ENCODE data around the gene SLCO3A1. TPM values are rescaled to one million over a fixed set of nuclear protein-coding genes. Genes with fewer than 3 reads are reported as not detected.

Gene SLCO3A1
- total and polyA plus RNA-seq, 9 donors = 1.7 to 8.6 (median 4.5) TPM

DNA sequence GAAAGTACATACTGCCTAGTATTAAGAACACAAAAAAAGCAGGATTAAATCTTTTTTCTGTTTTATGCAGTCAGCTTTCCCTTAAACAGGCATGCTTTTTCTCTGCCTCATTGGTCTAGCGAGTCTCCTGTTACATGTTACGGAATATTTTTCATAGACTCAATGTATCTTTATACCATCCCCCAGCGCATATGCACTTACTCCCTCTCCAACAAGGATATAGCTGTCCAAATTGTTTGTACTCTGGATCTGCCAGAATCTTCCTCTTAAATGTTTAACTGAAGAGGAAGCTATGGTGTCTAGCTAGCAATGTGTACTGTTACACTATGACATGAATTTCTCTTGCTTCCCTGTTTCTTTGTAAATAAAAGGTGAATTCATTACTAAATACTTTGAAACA lies 9.2 kb upstream of the SLCO3A1 start:
- H3K27me3 ChIP-seq (ENCODE audit: control insufficient read depth, insufficient read depth, low read length) = peaks cover 6% of the 10 kb centered on the region
- peak; percentile 79 for DNase-seq
- 69% methylated on average over 2 of the region's 3 CpGs for WGBS (ENCODE audit: insufficient coverage)
- H3K27ac ChIP-seq (ENCODE audit: low read length) = no peak overlapping the region
- H3K4me1 ChIP-seq (ENCODE audit: control insufficient read depth, insufficient read depth, low read length) = no peaks in the 10 kb centered on the region
- peaks cover 2% of the 10 kb centered on the region for H3K9me3 ChIP-seq (replicated peaks; ENCODE audit: control insufficient read depth, low read depth, low read length)
- no peak overlapping the region for H3K4me3 ChIP-seq (ENCODE audit: low read length)
- no peaks in the 10 kb centered on the region for H3K36me3 ChIP-seq (ENCODE audit: control insufficient read depth, insufficient read depth, low read length)

DNA sequence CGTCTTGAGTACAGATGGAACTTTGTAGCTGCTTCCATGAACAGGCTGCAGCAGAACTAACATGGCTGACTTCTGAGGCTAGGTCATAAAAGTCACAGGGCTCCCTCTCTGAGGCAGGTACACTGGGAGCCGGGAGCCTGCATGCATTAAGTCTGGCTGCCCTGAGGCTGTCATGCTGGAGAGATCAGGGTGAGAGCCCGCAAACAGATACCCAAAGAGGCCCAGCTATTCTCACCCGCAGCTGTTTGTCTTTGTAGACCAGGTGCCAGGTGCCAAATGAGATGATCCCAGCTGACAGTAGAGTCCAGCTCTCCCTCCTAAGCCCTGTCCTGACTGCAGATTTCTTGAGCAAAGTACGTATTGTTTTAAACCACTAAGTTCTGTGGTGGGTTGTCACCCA lies 8.6 kb upstream of the SLCO3A1 start:
- no peaks in the 10 kb centered on the region for H3K4me1 ChIP-seq (ENCODE audit: control insufficient read depth, insufficient read depth, low read length)
- H3K27ac ChIP-seq (ENCODE audit: low read length) = no peak overlapping the region
- DNase-seq = no peak
- peaks cover 2% of the 10 kb centered on the region for H3K9me3 ChIP-seq (replicated peaks; ENCODE audit: control insufficient read depth, low read depth, low read length)
- no peak overlapping the region for H3K4me3 ChIP-seq (ENCODE audit: low read length)
- H3K27me3 ChIP-seq (ENCODE audit: control insufficient read depth, insufficient read depth, low read length) = peaks cover 6% of the 10 kb centered on the region
- 75% methylated on average over 3 of the region's 5 CpGs for WGBS (ENCODE audit: insufficient coverage)
- no peaks in the 10 kb centered on the region for H3K36me3 ChIP-seq (ENCODE audit: control insufficient read depth, insufficient read depth, low read length)

DNA sequence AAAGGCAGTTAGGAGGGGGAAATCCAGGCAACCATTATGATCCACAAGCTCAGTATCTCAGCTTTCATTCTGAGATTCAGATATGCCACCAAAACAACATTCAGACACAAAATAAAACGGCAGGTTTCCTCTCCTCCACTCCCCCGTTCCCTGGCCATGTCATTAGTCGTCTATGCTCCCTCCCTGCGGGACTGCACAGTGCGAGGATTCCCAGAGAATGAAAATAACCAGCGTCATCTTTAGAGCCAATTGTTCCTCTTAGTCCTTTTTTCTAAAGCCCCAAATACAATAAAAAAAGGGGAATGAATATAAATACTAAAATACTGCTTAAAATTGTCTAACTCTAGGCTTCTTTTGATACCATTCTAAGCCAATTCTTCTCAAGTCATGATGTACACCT lies 7.8 kb upstream of the SLCO3A1 start:
- no peak overlapping the region for H3K27ac ChIP-seq (ENCODE audit: low read length)
- peak; percentile 14 for DNase-seq
- WGBS (ENCODE audit: insufficient coverage) = 20% methylated on average over 1 of the region's 6 CpGs
- H3K9me3 ChIP-seq (replicated peaks; ENCODE audit: control insufficient read depth, low read depth, low read length) = peaks cover 2% of the 10 kb centered on the region
- no peaks in the 10 kb centered on the region for H3K4me1 ChIP-seq (ENCODE audit: control insufficient read depth, insufficient read depth, low read length)
- peaks cover 6% of the 10 kb centered on the region for H3K27me3 ChIP-seq (ENCODE audit: control insufficient read depth, insufficient read depth, low read length)
- H3K36me3 ChIP-seq (ENCODE audit: control insufficient read depth, insufficient read depth, low read length) = no peaks in the 10 kb centered on the region
- H3K4me3 ChIP-seq (ENCODE audit: low read length) = no peak overlapping the region

DNA sequence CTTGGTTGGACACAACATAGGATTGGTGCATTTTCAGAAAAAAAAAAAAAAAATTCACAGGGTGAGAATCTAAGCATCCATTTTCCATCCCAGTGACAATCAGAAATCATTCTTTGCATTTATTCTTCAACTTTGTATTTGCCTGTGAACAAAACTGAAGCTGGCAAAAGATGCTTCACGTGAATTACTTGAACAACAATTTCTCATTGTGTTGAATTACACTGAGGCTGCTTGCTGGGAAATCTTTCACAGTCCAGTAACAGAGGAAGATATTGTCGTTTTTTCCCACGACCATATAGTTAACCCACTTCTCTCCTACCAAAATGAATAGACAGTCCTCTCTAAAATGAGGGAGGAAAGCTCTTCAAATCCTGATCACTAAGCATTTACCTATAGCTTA lies 4.3 kb upstream of the SLCO3A1 start:
- no CpG with 5 or more reads among the region's 3 CpGs for WGBS (ENCODE audit: insufficient coverage)
- Histone ChIP-seq H3K9me3 (replicated peaks; ENCODE audit: control insufficient read depth, low read depth, low read length) (no peaks in the 10 kb centered on the region), H3K4me3 (ENCODE audit: low read length) (no peak overlapping the region), H3K27ac (ENCODE audit: low read length) (no peak overlapping the region), H3K27me3 (ENCODE audit: control insufficient read depth, insufficient read depth, low read length) (peaks cover 17% of the 10 kb centered on the region), H3K36me3 (ENCODE audit: control insufficient read depth, insufficient read depth, low read length) (no peaks in the 10 kb centered on the region), H3K4me1 (ENCODE audit: control insufficient read depth, insufficient read depth, low read length) (peaks cover 12% of the 10 kb centered on the region)
- DNase-seq = no peak

DNA sequence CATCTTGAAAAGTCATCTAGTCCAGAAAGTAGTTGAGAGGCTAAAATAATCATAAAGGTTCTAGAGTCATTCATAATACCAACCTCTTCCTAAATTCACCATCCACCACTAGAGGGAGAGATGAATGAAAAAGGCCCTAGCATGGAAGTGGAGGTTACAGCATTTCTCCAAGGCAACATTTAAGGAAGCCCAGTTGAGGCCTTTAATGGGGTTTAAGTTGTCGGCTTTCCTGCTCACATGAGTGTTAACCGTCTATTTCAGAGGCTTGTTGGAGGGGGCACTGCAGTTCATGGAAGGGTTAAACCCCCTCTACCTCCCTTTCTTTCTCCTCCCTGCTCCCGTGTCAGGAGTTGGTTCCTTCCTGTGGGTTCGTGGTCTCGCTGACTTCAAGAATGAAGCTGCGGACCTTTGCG lies 3.8 kb upstream of the SLCO3A1 start:
- no peaks in the 10 kb centered on the region for H3K36me3 ChIP-seq (ENCODE audit: control insufficient read depth, insufficient read depth, low read length)
- peaks cover 23% of the 10 kb centered on the region for H3K27me3 ChIP-seq (ENCODE audit: control insufficient read depth, insufficient read depth, low read length)
- H3K9me3 ChIP-seq (replicated peaks; ENCODE audit: control insufficient read depth, low read depth, low read length) = no peaks in the 10 kb centered on the region
- no peak overlapping the region for H3K27ac ChIP-seq (ENCODE audit: low read length)
- no peak overlapping the region for H3K4me3 ChIP-seq (ENCODE audit: low read length)
- WGBS (ENCODE audit: insufficient coverage) = no CpG with 5 or more reads among the region's 7 CpGs
- DNase-seq = peak; percentile 66
- H3K4me1 ChIP-seq (ENCODE audit: control insufficient read depth, insufficient read depth, low read length) = peaks cover 15% of the 10 kb centered on the region

DNA sequence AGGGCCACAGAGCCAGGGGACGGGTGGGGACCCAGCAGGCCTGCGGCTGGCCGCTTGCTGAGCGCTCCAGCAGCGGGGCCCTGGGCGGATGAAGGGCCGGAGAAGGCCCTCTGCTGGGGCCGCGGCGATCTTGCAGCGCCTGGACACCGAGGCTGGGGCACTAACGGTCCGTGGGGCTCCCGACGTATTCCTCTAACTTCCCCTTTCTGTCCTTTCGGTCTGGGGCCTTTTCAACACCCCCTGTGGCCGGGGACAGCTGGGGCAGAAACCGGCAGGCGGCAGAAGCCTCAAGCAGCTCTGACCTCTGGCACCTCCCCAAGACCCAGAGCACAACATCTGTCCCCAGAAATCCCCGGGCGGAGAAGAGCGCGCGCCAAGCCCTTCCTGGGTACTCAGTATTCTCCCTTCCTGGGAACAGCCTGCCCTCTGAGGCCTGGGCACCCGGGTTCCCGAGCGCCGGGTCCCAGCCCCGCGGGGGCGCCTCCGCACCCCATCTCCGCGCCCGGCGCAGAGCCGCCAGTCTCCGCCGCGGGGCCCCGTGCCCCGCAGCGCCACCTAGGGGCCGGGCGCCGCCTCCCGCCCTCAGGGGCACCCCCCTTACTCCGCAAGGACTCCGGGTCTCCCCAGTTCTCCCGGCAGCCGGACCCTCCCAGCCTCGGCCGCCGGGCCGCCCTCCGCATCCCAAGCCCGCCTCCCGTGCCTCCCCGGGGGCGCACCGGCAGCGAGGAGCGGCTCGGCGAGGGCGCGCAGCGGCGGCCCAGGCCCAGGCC lies 582 bp upstream of the SLCO3A1 start:
- H3K4me3 ChIP-seq (ENCODE audit: low read length) = peak overlapping the region; percentile 63
- H3K27ac ChIP-seq (ENCODE audit: low read length) = peak overlapping the region; percentile 81
- H3K36me3 ChIP-seq (ENCODE audit: control insufficient read depth, insufficient read depth, low read length) = no peaks in the 10 kb centered on the region
- H3K9me3 ChIP-seq (replicated peaks; ENCODE audit: control insufficient read depth, low read depth, low read length) = no peaks in the 10 kb centered on the region
- peak; percentile 85 for DNase-seq
- H3K4me1 ChIP-seq (ENCODE audit: control insufficient read depth, insufficient read depth, low read length) = peaks cover 25% of the 10 kb centered on the region
- WGBS (ENCODE audit: insufficient coverage) = under 1% methylated on average over 70 of the region's 70 CpGs
- peaks cover 29% of the 10 kb centered on the region for H3K27me3 ChIP-seq (ENCODE audit: control insufficient read depth, insufficient read depth, low read length)

DNA sequence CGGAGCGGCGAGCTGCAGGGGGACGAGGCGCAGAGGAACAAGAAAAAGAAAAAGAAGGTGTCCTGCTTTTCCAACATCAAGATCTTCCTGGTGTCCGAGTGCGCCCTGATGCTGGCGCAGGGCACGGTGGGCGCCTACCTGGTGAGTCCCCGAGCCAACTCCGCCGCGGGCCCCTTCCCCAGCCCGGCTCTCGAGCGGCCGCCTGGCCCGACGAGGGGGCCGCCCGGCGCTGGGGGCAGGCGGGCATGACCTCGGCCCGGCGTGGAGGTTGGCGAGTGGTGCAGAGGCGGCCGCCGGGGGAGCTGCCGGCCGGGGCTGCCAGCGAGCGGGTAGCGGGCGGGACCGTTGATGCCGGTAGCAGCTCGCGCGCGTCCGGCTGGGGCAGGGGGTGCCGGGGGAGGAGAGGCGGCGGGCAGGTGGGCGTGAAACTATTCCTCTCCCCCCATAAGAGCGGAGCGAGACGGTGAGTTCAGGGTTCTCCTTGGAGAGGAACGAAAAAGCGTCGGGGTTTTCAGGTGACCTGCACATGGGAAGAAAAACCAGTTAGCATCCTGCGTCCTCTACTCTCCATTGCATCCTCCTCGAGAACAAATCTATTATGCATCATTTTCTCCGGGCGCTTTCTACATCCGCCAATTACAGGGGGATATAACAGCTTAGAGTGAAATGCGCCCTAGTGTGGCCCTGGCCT lies 585 bp downstream of the SLCO3A1 start:
- peak overlapping the region; percentile 36 for H3K4me3 ChIP-seq (ENCODE audit: low read length)
- peaks cover 25% of the 10 kb centered on the region for H3K4me1 ChIP-seq (ENCODE audit: control insufficient read depth, insufficient read depth, low read length)
- no peaks in the 10 kb centered on the region for H3K36me3 ChIP-seq (ENCODE audit: control insufficient read depth, insufficient read depth, low read length)
- H3K27me3 ChIP-seq (ENCODE audit: control insufficient read depth, insufficient read depth, low read length) = peaks cover 28% of the 10 kb centered on the region
- H3K9me3 ChIP-seq (replicated peaks; ENCODE audit: control insufficient read depth, low read depth, low read length) = no peaks in the 10 kb centered on the region
- WGBS (ENCODE audit: insufficient coverage) = under 1% methylated on average over 38 of the region's 60 CpGs
- no peak overlapping the region for H3K27ac ChIP-seq (ENCODE audit: low read length)
- peak; percentile 32 for DNase-seq

DNA sequence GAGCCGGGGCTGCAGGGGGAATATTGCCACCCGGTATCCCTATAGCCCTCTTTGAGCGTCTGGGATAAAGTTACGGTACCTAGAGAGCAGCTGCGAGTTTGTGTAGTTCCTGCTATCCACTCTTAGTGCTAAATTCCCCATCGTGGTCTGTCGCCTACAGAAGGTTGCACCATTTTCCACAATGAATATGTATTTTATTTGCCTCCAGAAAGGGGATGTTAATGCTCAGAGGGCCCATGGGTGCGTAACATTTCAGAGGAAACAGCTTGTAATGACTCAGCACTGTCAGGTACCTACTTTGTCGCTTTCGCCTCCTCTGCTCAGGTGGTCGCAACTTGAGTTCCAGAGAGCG lies 1.1 kb downstream of the SLCO3A1 start:
- peaks cover 25% of the 10 kb centered on the region for H3K4me1 ChIP-seq (ENCODE audit: control insufficient read depth, insufficient read depth, low read length)
- peaks cover 28% of the 10 kb centered on the region for H3K27me3 ChIP-seq (ENCODE audit: control insufficient read depth, insufficient read depth, low read length)
- no peak for DNase-seq
- no peak overlapping the region for H3K27ac ChIP-seq (ENCODE audit: low read length)
- no peaks in the 10 kb centered on the region for H3K36me3 ChIP-seq (ENCODE audit: control insufficient read depth, insufficient read depth, low read length)
- no peaks in the 10 kb centered on the region for H3K9me3 ChIP-seq (replicated peaks; ENCODE audit: control insufficient read depth, low read depth, low read length)
- 37% methylated on average over 5 of the region's 12 CpGs for WGBS (ENCODE audit: insufficient coverage)
- H3K4me3 ChIP-seq (ENCODE audit: low read length) = peak overlapping the region; percentile 27

DNA sequence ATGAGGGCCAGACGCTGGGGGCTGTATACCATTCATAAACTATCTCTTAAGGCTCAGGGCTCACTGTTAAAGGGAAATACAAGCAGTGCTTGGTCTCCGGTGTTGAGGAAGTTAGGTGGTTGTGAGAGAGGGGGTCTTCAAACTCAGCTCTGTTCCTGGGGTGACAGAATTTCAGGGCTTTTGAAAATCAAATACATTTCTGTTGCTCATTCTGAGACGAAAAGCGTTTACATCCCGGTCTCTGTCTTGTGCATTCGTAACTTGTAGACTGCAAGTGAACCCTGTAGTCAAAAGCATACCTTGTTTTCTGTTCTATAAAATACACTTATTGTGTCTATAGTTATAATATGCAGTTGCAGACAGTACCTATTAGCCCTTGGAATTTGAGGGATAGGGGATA lies 1.7 kb downstream of the SLCO3A1 start:
- 83% methylated on average over 1 of the region's 6 CpGs for WGBS (ENCODE audit: insufficient coverage)
- Histone ChIP-seq H3K36me3 (ENCODE audit: control insufficient read depth, insufficient read depth, low read length) (no peaks in the 10 kb centered on the region), H3K4me3 (ENCODE audit: low read length) (no peak overlapping the region), H3K27me3 (ENCODE audit: control insufficient read depth, insufficient read depth, low read length) (peaks cover 28% of the 10 kb centered on the region), H3K27ac (ENCODE audit: low read length) (no peak overlapping the region), H3K9me3 (replicated peaks; ENCODE audit: control insufficient read depth, low read depth, low read length) (no peaks in the 10 kb centered on the region), H3K4me1 (ENCODE audit: control insufficient read depth, insufficient read depth, low read length) (peaks cover 25% of the 10 kb centered on the region)
- DNase-seq = no peak

DNA sequence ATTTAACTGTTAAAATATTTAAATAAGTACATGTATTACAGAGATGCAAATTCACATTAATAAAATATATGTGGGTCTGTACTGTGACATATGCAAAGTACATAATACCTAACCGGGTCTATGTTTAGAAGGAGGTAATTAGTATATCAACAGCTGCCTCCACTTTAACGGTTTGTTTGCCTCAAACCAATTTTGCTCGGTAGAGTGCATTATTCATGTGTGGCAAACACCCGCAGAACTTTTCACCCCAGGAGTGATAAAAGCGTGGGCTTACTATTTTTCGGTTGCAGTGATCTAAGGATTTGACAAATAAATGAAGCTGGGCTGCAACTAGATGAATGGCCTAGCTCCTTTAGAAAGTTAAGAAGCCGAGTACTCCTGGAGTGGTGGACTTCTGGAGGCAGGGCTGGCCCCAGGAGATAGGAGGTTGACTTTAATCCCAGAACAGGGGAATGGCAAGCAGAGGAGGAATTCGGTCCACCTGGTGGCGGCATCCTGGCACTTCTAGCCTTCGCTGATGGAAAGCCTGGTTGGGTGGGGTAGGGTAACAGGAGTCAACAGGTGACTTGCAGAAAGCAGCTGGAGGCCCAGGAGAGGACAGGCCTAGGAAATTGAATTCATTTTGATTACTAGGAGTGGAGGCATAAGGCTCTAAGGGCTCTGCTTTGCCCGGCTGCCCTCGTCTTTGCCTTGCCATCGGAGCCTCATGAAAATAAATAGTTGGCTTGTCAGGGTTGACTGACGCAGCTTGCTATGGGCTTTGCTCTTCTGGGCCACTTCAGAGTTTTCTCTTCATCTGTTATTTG lies 2.4 kb downstream of the SLCO3A1 start:
- no peaks in the 10 kb centered on the region for H3K9me3 ChIP-seq (replicated peaks; ENCODE audit: control insufficient read depth, low read depth, low read length)
- 69% methylated on average over 11 of the region's 14 CpGs for WGBS (ENCODE audit: insufficient coverage)
- peaks cover 28% of the 10 kb centered on the region for H3K27me3 ChIP-seq (ENCODE audit: control insufficient read depth, insufficient read depth, low read length)
- no peaks in the 10 kb centered on the region for H3K36me3 ChIP-seq (ENCODE audit: control insufficient read depth, insufficient read depth, low read length)
- H3K27ac ChIP-seq (ENCODE audit: low read length) = no peak overlapping the region
- peaks cover 25% of the 10 kb centered on the region for H3K4me1 ChIP-seq (ENCODE audit: control insufficient read depth, insufficient read depth, low read length)
- no peak for DNase-seq
- no peak overlapping the region for H3K4me3 ChIP-seq (ENCODE audit: low read length)
